Measurements from ENCODE around the gene ZNRF4.

DNA sequence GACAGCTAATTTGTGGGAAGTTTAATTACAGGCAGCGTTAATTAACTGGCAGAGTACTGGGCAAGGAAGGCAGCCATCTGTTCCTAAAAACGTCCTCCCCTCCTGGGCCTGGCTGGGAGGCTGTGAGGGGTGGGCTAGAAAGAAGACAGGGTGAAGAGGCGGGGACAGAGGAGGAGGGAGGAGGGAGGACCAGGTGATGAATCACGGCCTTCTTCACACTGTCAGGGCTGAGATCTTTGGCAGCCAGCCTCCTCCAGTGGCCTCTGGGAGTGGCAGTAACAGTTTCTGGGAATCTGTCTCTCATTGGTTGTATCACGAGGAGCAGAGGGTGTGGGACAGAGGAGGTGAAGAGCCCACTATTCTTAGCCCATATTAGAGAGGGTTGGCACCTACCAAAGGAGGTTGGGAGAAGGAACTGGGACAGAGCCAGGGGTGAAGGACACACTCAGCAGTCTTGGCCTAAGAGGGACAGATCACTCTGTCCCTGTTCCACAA lies 9.6 kb upstream of the ZNRF4 start:
- TF ChIP-seq, protein P1, sequence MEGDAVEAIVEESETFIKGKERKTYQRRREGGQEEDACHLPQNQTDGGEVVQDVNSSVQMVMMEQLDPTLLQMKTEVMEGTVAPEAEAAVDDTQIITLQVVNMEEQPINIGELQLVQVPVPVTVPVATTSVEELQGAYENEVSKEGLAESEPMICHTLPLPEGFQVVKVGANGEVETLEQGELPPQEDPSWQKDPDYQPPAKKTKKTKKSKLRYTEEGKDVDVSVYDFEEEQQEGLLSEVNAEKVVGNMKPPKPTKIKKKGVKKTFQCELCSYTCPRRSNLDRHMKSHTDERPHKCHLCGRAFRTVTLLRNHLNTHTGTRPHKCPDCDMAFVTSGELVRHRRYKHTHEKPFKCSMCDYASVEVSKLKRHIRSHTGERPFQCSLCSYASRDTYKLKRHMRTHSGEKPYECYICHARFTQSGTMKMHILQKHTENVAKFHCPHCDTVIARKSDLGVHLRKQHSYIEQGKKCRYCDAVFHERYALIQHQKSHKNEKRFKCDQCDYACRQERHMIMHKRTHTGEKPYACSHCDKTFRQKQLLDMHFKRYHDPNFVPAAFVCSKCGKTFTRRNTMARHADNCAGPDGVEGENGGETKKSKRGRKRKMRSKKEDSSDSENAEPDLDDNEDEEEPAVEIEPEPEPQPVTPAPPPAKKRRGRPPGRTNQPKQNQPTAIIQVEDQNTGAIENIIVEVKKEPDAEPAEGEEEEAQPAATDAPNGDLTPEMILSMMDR (IDR thresholded peaks at IDR 0.05): no peak
- TF ChIP-seq EP300 (IDR thresholded peaks at IDR 0.05): no peak
- TF ChIP-seq POLR2A (IDR thresholded peaks at IDR 0.05): no peak
- TF ChIP-seq POLR2AphosphoS5 (IDR thresholded peaks at IDR 0.05): no peak

Measured in sigmoid colon (tissue), 4 donors.